ENCODE data around the gene LRRC25. TPM values are rescaled to one million over a fixed set of nuclear protein-coding genes. Genes with fewer than 3 reads are reported as not detected.
"Not testable (repeated sequence)": the region's sequence is repeated elsewhere in the genome, so short reads cannot be mapped to it uniquely, and the experiment has no call there.

The LRRC25 gene
- total RNA-seq, 1 experiment from 2014 or later = not detected

DNA sequence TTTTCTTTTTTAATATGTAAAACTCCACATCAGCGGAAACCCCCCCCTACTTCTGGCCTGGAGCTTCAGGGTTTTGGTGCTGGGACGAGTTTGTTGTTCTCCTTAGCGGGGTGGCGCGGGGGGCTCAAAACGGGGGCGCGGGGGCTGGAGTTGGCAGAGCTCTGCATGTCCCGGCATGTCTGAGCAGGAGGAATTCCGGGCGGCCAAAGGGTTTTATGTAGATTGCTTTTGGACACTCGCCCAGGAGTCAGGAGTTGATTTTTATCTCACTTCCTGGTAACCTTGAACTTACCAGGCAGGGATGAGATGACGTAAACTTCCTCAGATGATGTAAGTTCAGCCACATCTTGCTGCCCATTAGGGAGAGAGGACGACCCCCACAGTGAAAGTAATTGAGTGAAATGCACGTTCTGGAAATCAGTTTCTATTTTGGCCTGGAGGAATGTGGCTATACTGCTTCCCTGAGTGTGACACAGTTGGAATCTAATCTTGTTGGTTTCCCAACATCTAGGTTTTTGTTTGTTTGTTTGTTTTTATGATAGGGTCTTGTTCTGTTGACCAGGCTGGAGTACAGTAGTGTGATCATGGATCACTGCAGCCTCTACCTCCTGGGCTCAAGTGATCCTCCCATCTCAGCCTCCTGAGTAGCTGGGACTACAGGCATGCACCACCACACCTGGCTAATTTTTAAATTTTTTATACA lies 32.4 kb downstream of the LRRC25 start:
- H4K8ac ChIP-seq (replicated peaks; ENCODE audit: insufficient read length, low read depth, low read length) = no peak overlapping the region
- no peaks in the 10 kb centered on the region for H4K20me1 ChIP-seq (ENCODE audit: control insufficient read depth, insufficient read depth, insufficient read length)
- peak overlapping the region; percentile 43 for H3K18ac ChIP-seq (ENCODE audit: insufficient read length, low read depth, low read length)
- H3T11ph ChIP-seq (ENCODE audit: low read length) = no peak overlapping the region
- no peak overlapping the region for H3K14ac ChIP-seq (ENCODE audit: insufficient read depth, low read length)
- no peaks in the 10 kb centered on the region for H3K23me2 ChIP-seq (ENCODE audit: insufficient read length, low read depth, low read length, poor library complexity, severe bottlenecking)
- H3K4me2 ChIP-seq (ENCODE audit: insufficient read depth, insufficient read length, low read length) = no peak overlapping the region
- no peak overlapping the region for H4K91ac ChIP-seq (ENCODE audit: insufficient read length, low read depth, low read length)
- no peaks in the 10 kb centered on the region for H3K79me2 ChIP-seq (ENCODE audit: insufficient read depth, low read length)
- H2BK120ac ChIP-seq (ENCODE audit: low read depth, low read length, poor library complexity, severe bottlenecking) = peak overlapping the region; percentile 28
- no CpG with 5 or more reads among the region's 15 CpGs for WGBS (ENCODE audit: extremely low coverage, insufficient read length, low lambda C conversion rate)
- H3K4me1 Mint-ChIP-seq = peaks cover 23 to 35% of the 10 kb centered on the region in 2 experiments
- no peak overlapping the region for H3K56ac ChIP-seq (ENCODE audit: insufficient read length, low read depth, low read length)
- H2AFZ ChIP-seq (ENCODE audit: low read length) = no peak overlapping the region
- no peaks in the 10 kb centered on the region for H3K9me3 ChIP-seq (ENCODE audit: control insufficient read depth, low read depth, low read length)
- H3K4me3 Mint-ChIP-seq = no peak overlapping the region
- H3K27ac Mint-ChIP-seq = peak overlapping the region; percentile 87 to 95 (median 92)
- no peak for DNase-seq
- no peak overlapping the region for H2BK15ac ChIP-seq (ENCODE audit: low read depth, low read length)
- 0 out of 2 replicates have a peak, but pooled peaks cover 2% of the 10 kb centered on the region for H3K4me1 ChIP-seq (ENCODE audit: insufficient read depth, low read length)
- H2BK12ac ChIP-seq (ENCODE audit: insufficient read length, low read depth, low read length) = no peak overlapping the region
- no peaks in the 10 kb centered on the region for H3K27me3 Mint-ChIP-seq (ENCODE audit: low read depth)
- no peak overlapping the region for H2AK5ac ChIP-seq (ENCODE audit: insufficient read length, low read length)
- no peak overlapping the region for H4K5ac ChIP-seq (ENCODE audit: insufficient read length, low read depth, low read length)
- H3K36me3 Mint-ChIP-seq (ENCODE audit: insufficient read depth in 1 of 3, low read depth in 3 of 3) = peaks cover 0 to 59% (median 3%) of the 10 kb centered on the region in 3 experiments; a peak in 5 of 7 replicates
- H2BK5ac ChIP-seq (ENCODE audit: insufficient read length, low read length) = no peak overlapping the region
- H3K27me3 ChIP-seq (ENCODE audit: insufficient read depth, low read length) = no peaks in the 10 kb centered on the region
- no peak overlapping the region for H3K4ac ChIP-seq (ENCODE audit: low read depth, low read length)
- no peak overlapping the region for H3K23ac ChIP-seq (ENCODE audit: insufficient read length, low read depth, low read length)
- H2BK20ac ChIP-seq (ENCODE audit: low read depth, low read length, poor library complexity, severe bottlenecking) = no peak overlapping the region
- H3K9ac ChIP-seq (ENCODE audit: extremely low read depth, insufficient read length, low read length) = no peak overlapping the region
- H3K9me3 Mint-ChIP-seq = no peaks in the 10 kb centered on the region; a peak in 1 of 5 replicates
- H3K79me1 ChIP-seq (ENCODE audit: insufficient read depth, low read depth, low read length, poor library complexity, severe bottlenecking) = no peaks in the 10 kb centered on the region
- H3K27ac ChIP-seq (ENCODE audit: insufficient read length, low read depth, low read length) = peak overlapping the region; percentile 4
- TF ChIP-seq, protein P1, sequence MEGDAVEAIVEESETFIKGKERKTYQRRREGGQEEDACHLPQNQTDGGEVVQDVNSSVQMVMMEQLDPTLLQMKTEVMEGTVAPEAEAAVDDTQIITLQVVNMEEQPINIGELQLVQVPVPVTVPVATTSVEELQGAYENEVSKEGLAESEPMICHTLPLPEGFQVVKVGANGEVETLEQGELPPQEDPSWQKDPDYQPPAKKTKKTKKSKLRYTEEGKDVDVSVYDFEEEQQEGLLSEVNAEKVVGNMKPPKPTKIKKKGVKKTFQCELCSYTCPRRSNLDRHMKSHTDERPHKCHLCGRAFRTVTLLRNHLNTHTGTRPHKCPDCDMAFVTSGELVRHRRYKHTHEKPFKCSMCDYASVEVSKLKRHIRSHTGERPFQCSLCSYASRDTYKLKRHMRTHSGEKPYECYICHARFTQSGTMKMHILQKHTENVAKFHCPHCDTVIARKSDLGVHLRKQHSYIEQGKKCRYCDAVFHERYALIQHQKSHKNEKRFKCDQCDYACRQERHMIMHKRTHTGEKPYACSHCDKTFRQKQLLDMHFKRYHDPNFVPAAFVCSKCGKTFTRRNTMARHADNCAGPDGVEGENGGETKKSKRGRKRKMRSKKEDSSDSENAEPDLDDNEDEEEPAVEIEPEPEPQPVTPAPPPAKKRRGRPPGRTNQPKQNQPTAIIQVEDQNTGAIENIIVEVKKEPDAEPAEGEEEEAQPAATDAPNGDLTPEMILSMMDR (conservative IDR thresholded peaks at IDR 0.05) = no peak

DNA sequence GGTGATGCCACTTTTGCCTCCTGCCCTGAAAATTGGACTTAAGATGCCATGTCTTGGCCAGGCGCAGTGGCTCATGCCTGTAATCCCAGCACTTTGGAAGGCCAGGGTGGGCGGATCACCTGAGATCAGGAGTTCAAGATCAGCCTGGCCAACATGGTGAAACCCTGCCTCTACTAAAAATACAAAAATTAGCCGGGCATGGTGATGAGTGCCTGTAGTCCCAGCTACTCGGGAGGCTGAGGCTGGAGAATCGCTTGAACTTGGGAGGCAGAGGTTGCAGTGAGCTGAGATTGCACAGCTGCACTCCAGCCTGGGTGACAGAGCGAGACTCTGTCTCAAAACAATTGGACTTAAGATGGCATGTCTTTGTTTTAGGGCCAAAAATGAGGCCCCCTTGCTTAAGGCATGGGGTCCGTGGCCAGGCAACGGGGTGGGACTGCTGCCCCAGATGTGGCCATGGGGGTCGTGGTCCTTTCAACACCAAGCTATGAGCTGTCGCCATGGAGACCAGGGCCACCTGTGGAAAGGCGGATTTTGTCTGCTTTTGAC lies 33.1 kb downstream of the LRRC25 start:
- H3K9me3 ChIP-seq (ENCODE audit: control insufficient read depth, low read depth, low read length); H4K5ac ChIP-seq (ENCODE audit: insufficient read length, low read depth, low read length); H3K27me3 ChIP-seq (ENCODE audit: insufficient read depth, low read length); H4K8ac ChIP-seq (replicated peaks; ENCODE audit: insufficient read length, low read depth, low read length); DNase-seq; H3K79me2 ChIP-seq (ENCODE audit: insufficient read depth, low read length); H2BK5ac ChIP-seq (ENCODE audit: insufficient read length, low read length); H2BK20ac ChIP-seq (ENCODE audit: low read depth, low read length, poor library complexity, severe bottlenecking); H2BK120ac ChIP-seq (ENCODE audit: low read depth, low read length, poor library complexity, severe bottlenecking); H3T11ph ChIP-seq (ENCODE audit: low read length); H2AFZ ChIP-seq (ENCODE audit: low read length); H3K4ac ChIP-seq (ENCODE audit: low read depth, low read length); H2BK15ac ChIP-seq (ENCODE audit: low read depth, low read length); H3K9me3 Mint-ChIP-seq; H3K23ac ChIP-seq (ENCODE audit: insufficient read length, low read depth, low read length); H3K27ac ChIP-seq (ENCODE audit: insufficient read length, low read depth, low read length); H2BK12ac ChIP-seq (ENCODE audit: insufficient read length, low read depth, low read length); H3K18ac ChIP-seq (ENCODE audit: insufficient read length, low read depth, low read length); H4K20me1 ChIP-seq (ENCODE audit: control insufficient read depth, insufficient read depth, insufficient read length); H3K4me1 ChIP-seq (ENCODE audit: insufficient read depth, low read length); H3K56ac ChIP-seq (ENCODE audit: insufficient read length, low read depth, low read length); H3K79me1 ChIP-seq (ENCODE audit: insufficient read depth, low read depth, low read length, poor library complexity, severe bottlenecking); H3K4me2 ChIP-seq (ENCODE audit: insufficient read depth, insufficient read length, low read length); H2AK5ac ChIP-seq (ENCODE audit: insufficient read length, low read length); H4K91ac ChIP-seq (ENCODE audit: insufficient read length, low read depth, low read length); H3K9ac ChIP-seq (ENCODE audit: extremely low read depth, insufficient read length, low read length); H3K23me2 ChIP-seq (ENCODE audit: insufficient read length, low read depth, low read length, poor library complexity, severe bottlenecking); H3K14ac ChIP-seq (ENCODE audit: insufficient read depth, low read length); H3K27me3 Mint-ChIP-seq (ENCODE audit: low read depth); H3K4me3 Mint-ChIP-seq: not testable (repeated sequence)
- Mint-ChIP-seq H3K4me1 (peaks cover 23 to 32% of the 10 kb centered on the region in 2 experiments), H3K27ac (peak overlapping the region; percentile 87 to 95 (median 92); a peak in 5 of 7 replicates), H3K36me3 (ENCODE audit: insufficient read depth in 1 of 3, low read depth in 3 of 3) (peaks cover 1 to 65% (median 3%) of the 10 kb centered on the region in 3 experiments; a peak in 5 of 7 replicates)
- no CpG with 5 or more reads among the region's 11 CpGs for WGBS (ENCODE audit: extremely low coverage, insufficient read length, low lambda C conversion rate)
